ENCODE results near the gene DLG1. TPM values are rescaled to one million over a fixed set of nuclear protein-coding genes. Genes with fewer than 3 reads are reported as not detected.

DLG1 gene
- total RNA-seq, 1 donor from 2014 or later: 77.5 TPM

DNA sequence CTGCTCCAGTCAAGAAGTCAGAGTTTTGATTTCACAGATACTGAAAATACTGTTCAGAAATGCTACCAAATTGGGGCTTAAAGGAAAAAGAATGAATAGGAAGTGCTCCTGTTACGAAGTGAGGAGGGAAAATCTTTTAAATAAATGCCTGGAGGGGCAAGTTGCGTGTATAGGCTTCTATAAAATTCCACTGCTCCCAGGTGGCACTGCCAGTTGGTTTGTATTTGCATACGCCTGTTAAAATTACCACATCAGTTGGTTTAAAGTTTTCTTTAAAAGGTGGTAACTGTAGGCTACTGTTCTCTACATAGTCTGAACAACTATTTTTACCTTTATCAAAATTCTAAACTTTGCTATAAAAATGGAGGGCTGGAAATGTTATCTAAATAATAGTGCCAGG is 123.5 kb downstream of the DLG1 start:
- Histone ChIP-seq H3K36me3 (no peaks in the 10 kb centered on the region), H3K27me3 (no peaks in the 10 kb centered on the region), H3K4me1 (no peaks in the 10 kb centered on the region), H3K4me3 (no peak overlapping the region), H3K27ac (no peak overlapping the region), H3K9me3 (no peaks in the 10 kb centered on the region)
- DNase-seq (no peak), ATAC-seq (no peak)
- intact Hi-C loops (cut with DNase I): no loop called here
- TF ChIP-seq, protein P1, sequence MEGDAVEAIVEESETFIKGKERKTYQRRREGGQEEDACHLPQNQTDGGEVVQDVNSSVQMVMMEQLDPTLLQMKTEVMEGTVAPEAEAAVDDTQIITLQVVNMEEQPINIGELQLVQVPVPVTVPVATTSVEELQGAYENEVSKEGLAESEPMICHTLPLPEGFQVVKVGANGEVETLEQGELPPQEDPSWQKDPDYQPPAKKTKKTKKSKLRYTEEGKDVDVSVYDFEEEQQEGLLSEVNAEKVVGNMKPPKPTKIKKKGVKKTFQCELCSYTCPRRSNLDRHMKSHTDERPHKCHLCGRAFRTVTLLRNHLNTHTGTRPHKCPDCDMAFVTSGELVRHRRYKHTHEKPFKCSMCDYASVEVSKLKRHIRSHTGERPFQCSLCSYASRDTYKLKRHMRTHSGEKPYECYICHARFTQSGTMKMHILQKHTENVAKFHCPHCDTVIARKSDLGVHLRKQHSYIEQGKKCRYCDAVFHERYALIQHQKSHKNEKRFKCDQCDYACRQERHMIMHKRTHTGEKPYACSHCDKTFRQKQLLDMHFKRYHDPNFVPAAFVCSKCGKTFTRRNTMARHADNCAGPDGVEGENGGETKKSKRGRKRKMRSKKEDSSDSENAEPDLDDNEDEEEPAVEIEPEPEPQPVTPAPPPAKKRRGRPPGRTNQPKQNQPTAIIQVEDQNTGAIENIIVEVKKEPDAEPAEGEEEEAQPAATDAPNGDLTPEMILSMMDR (IDR thresholded peaks at IDR 0.05): no peak

GRCh38 chr3:197173620-197174019 is 124.8 kb downstream of the DLG1 start:
- Histone ChIP-seq H3K4me1 (no peaks in the 10 kb centered on the region), H3K4me3 (no peak overlapping the region), H3K27me3 (no peaks in the 10 kb centered on the region), H3K36me3 (no peaks in the 10 kb centered on the region), H3K27ac (no peak overlapping the region), H3K9me3 (no peaks in the 10 kb centered on the region)
- intact Hi-C loops (cut with DNase I): no loop called here
- no peak for ATAC-seq
- TF ChIP-seq, protein P1 (IDR thresholded peaks at IDR 0.05): no peak
- DNase-seq: no peak

GRCh38 chr3:197171481-197172067 is 126.8 kb downstream of the DLG1 start:
- TF ChIP-seq, protein P1 (IDR thresholded peaks at IDR 0.05): no peak

GRCh38 chr3:197169028-197169427 is 129.4 kb downstream of the DLG1 start:
- no peak for ATAC-seq

More at GRCh38 chr3:197171481-197172067, 126.8 kb downstream of the DLG1 start:
- Histone ChIP-seq H3K27ac (no peak overlapping the region), H3K36me3 (no peaks in the 10 kb centered on the region), H3K27me3 (no peaks in the 10 kb centered on the region), H3K9me3 (no peaks in the 10 kb centered on the region), H3K4me1 (no peaks in the 10 kb centered on the region), H3K4me3 (no peak overlapping the region)
- ATAC-seq (no peak), DNase-seq (no peak)
- intact Hi-C loops (cut with DNase I): no loop called here

DNA sequence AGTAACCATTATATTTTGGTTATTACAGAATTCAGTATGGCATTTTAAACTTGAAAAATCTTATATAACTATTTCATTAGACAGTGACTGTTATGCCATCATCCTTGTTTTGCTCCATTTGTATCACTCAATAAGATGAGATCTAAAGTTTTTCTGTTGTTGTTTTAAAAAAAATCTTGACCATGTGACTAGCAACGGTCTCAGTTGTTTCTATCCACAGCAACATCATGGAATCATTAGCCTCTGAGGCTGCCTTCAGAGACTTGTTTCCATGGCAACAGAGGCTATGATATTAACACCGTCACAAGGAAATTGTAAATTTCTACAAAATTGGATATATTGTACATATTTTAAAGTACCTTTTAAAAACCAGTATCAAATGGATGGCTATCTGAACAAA is 129.8 kb downstream of the DLG1 start:
- no peaks in the 10 kb centered on the region for H3K36me3 ChIP-seq
- no peaks in the 10 kb centered on the region for H3K27me3 ChIP-seq
- ATAC-seq: no peak
- H3K9me3 ChIP-seq: no peaks in the 10 kb centered on the region
- intact Hi-C loops (cut with DNase I): no loop called here
- no peaks in the 10 kb centered on the region for H3K4me1 ChIP-seq
- no peak for DNase-seq
- TF ChIP-seq, protein P1 (IDR thresholded peaks at IDR 0.05): no peak
- H3K4me3 ChIP-seq: no peak overlapping the region
- no peak overlapping the region for H3K27ac ChIP-seq

More at GRCh38 chr3:197169028-197169427, 129.4 kb downstream of the DLG1 start:
- intact Hi-C loops (cut with DNase I): no loop called here
- H3K4me1 ChIP-seq: no peaks in the 10 kb centered on the region
- no peaks in the 10 kb centered on the region for H3K9me3 ChIP-seq
- TF ChIP-seq, protein P1 (IDR thresholded peaks at IDR 0.05): no peak
- no peak overlapping the region for H3K4me3 ChIP-seq
- no peaks in the 10 kb centered on the region for H3K27me3 ChIP-seq
- no peak for DNase-seq
- no peaks in the 10 kb centered on the region for H3K36me3 ChIP-seq
- no peak overlapping the region for H3K27ac ChIP-seq

DNA sequence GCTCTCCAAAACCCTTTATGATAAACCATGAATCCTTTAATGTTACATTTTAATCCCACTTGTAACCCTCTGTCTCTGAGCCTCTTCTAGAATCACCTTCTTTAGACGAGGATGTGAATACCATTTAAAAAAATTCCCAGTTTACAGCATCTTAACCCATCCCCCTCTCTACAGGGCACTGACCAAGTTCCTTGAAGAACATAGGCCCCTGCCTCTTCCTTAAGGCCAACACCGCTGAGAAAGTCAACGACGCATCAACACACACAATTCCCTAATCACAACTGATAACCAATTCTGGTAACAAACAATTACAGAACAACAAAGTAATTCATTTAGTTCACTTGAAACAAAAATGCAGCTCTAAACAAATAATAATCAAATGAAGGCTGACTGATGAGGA is 130.3 kb downstream of the DLG1 start:
- intact Hi-C loops (cut with DNase I): no loop called here
- no peak overlapping the region for H3K4me3 ChIP-seq
- TF ChIP-seq, protein P1 (IDR thresholded peaks at IDR 0.05): no peak
- no peak for DNase-seq
- no peaks in the 10 kb centered on the region for H3K36me3 ChIP-seq
- H3K27me3 ChIP-seq: no peaks in the 10 kb centered on the region
- no peaks in the 10 kb centered on the region for H3K4me1 ChIP-seq
- no peak overlapping the region for H3K27ac ChIP-seq
- no peak for ATAC-seq
- no peaks in the 10 kb centered on the region for H3K9me3 ChIP-seq
